Mammary epithelial cell (primary cell): Measurements from ENCODE around the gene ARID1B.

Experiments
- CTCF ChIP-seq, 2 donors: IDR thresholded peaks in 1 of 2; conservative IDR thresholded peaks in 1 of 2; 2 replicates each; pipeline ENCODE4 v1.5.1; 2011 to 2012; ENCODE audit warnings: inconsistent platforms in 2 of 2, low read length in 2 of 2, mild to moderate bottlenecking in 2 of 2, control low read depth in 1 of 2, low read depth in 1 of 2; ENCODE audit not compliant: insufficient read depth in 1 of 2; ENCODE audit errors: extremely low read depth in 1 of 2
- EZH2 ChIP-seq: IDR thresholded peaks from 2 replicates; pipeline ENCODE4 v1.6.1; 2012; ENCODE audit warnings: low read length, inconsistent platforms, borderline replicate concordance

- TF ChIP-seq CTCF (conservative IDR thresholded peaks at IDR 0.05 in 1 of 2, IDR thresholded peaks at IDR 0.05 in 1 of 2; ENCODE audit: extremely low read depth in 1 of 2, insufficient read depth in 1 of 2, low read depth in 1 of 2, low read length in 2 of 2) (no peak), EZH2 (no peak)
Observed at GRCh38 chr6:156949376-156949775, 172.2 kb downstream of the ARID1B start.
